ENCODE results near the gene MAST4. TPM values are rescaled to one million over a fixed set of nuclear protein-coding genes. Genes with fewer than 3 reads are reported as not detected.

MAST4 gene
- total RNA-seq, 1 donor from 2014 or later: 22.3 TPM

DNA sequence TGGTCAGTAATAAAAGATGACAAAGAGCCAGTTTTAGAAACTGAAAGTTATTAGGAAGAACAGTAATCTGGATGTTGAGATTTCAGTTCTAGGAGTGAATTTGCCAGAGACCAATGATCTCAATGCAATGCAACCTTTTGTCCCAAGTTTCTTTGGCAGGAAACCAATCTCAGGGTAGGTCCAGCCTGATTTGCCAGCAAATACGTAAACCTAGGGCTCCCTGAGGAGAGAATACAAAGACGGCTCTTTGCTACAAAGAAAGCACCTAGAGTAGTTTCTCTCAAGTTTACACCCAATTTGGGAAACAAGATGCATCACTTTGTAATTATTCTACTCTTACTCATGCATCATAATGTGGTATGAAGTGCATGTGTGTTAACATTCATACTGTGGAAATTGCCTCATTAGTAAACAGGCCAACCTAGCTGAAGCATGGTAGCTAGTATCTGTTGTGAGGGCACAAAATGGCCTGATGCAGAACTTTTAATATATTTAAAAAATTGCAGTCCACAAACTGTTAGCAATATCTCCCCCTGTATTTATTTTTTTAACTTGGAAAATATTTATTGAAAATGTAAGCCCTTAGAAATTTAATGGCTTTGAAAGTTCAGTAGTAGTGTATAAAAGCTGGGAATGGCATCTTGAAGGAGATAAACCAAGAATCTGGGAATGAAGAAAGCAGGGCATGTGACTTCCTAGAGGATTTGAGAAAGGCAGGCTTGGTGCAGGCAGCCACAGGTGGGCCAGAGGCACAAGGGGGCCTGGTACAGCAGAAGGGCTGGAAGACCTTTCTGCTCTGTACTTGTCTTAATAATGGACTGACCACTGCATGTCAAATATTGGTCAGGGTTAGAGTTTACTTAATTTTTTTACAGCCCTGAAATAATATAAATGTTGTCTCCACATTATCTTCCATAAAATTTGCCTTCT is 59.5 kb downstream of the MAST4 start:
- H4K20me1 ChIP-seq (ENCODE audit: insufficient read depth, low read length): no peaks in the 10 kb centered on the region
- peaks cover 8% of the 10 kb centered on the region for H3K9me3 Mint-ChIP-seq (ENCODE audit: unreplicated experiment)
- peak; percentile 57 for DNase-seq (ENCODE audit: low read depth)
- H3K9ac ChIP-seq (ENCODE audit: low read length): no peak overlapping the region
- no peak overlapping the region for H3K4me3 Mint-ChIP-seq (ENCODE audit: unreplicated experiment)
- TF ChIP-seq, protein P1, sequence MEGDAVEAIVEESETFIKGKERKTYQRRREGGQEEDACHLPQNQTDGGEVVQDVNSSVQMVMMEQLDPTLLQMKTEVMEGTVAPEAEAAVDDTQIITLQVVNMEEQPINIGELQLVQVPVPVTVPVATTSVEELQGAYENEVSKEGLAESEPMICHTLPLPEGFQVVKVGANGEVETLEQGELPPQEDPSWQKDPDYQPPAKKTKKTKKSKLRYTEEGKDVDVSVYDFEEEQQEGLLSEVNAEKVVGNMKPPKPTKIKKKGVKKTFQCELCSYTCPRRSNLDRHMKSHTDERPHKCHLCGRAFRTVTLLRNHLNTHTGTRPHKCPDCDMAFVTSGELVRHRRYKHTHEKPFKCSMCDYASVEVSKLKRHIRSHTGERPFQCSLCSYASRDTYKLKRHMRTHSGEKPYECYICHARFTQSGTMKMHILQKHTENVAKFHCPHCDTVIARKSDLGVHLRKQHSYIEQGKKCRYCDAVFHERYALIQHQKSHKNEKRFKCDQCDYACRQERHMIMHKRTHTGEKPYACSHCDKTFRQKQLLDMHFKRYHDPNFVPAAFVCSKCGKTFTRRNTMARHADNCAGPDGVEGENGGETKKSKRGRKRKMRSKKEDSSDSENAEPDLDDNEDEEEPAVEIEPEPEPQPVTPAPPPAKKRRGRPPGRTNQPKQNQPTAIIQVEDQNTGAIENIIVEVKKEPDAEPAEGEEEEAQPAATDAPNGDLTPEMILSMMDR (IDR thresholded peaks at IDR 0.05; ENCODE audit: insufficient read depth, low read depth, low read length): no peak
- no peak for TF ChIP-seq EZH2 (IDR thresholded peaks at IDR 0.05; ENCODE audit: insufficient read depth, low read length)
- H3K27ac ChIP-seq (ENCODE audit: low read depth, low read length): no peak overlapping the region
- peaks cover 15% of the 10 kb centered on the region for H3K4me1 Mint-ChIP-seq (ENCODE audit: low read depth, unreplicated experiment)
- H3K4me1 ChIP-seq (ENCODE audit: insufficient read depth, low read length): peaks cover 10% of the 10 kb centered on the region
- no peak for FAIRE-seq
- H3K36me3 Mint-ChIP-seq (ENCODE audit: low read depth, unreplicated experiment): no peaks in the 10 kb centered on the region
- H3K4me3 ChIP-seq (ENCODE audit: insufficient read depth, low read depth, low read length): no peak overlapping the region
- peaks cover 2% of the 10 kb centered on the region for H3K9me3 ChIP-seq (ENCODE audit: insufficient read depth, low read depth, low read length)
- no peaks in the 10 kb centered on the region for H3K27me3 Mint-ChIP-seq (ENCODE audit: low read depth, unreplicated experiment)
- no peak overlapping the region for H2AFZ ChIP-seq (ENCODE audit: low read depth, low read length)
- H3K36me3 ChIP-seq (ENCODE audit: insufficient read depth, low read length): no peaks in the 10 kb centered on the region
- H3K27ac Mint-ChIP-seq (ENCODE audit: unreplicated experiment): no peak overlapping the region
- H3K79me2 ChIP-seq (ENCODE audit: insufficient read depth, low read length): no peaks in the 10 kb centered on the region
- no peaks in the 10 kb centered on the region for H3K27me3 ChIP-seq (ENCODE audit: insufficient read depth, low read length)
- H3K4me2 ChIP-seq (ENCODE audit: low read length): peak overlapping the region; percentile 43

GRCh38 chr5:66658516-66658915 is 62.3 kb downstream of the MAST4 start:
- Histone ChIP-seq H2AFZ (ENCODE audit: low read depth, low read length) (no peak overlapping the region), H3K4me3 (ENCODE audit: insufficient read depth, low read depth, low read length) (no peak overlapping the region), H3K27me3 (ENCODE audit: insufficient read depth, low read length) (no peaks in the 10 kb centered on the region), H3K4me1 (ENCODE audit: insufficient read depth, low read length) (peaks cover 13% of the 10 kb centered on the region), H4K20me1 (ENCODE audit: insufficient read depth, low read length) (no peaks in the 10 kb centered on the region), H3K79me2 (ENCODE audit: insufficient read depth, low read length) (no peaks in the 10 kb centered on the region), H3K27ac (ENCODE audit: low read depth, low read length) (no peak overlapping the region), H3K36me3 (ENCODE audit: insufficient read depth, low read length) (no peaks in the 10 kb centered on the region), H3K9ac (ENCODE audit: low read length) (no peak overlapping the region), H3K9me3 (ENCODE audit: insufficient read depth, low read depth, low read length) (no peaks in the 10 kb centered on the region), H3K4me2 (ENCODE audit: low read length) (no peak overlapping the region)
- H3K4me3 Mint-ChIP-seq (ENCODE audit: unreplicated experiment): no peak overlapping the region
- H3K27me3 Mint-ChIP-seq (ENCODE audit: low read depth, unreplicated experiment): no peaks in the 10 kb centered on the region
- peaks cover 21% of the 10 kb centered on the region for H3K4me1 Mint-ChIP-seq (ENCODE audit: low read depth, unreplicated experiment)
- H3K27ac Mint-ChIP-seq (ENCODE audit: unreplicated experiment): no peak overlapping the region
- FAIRE-seq: no peak
- TF ChIP-seq, protein P1 (IDR thresholded peaks at IDR 0.05; ENCODE audit: insufficient read depth, low read depth, low read length): no peak
- TF ChIP-seq EZH2 (IDR thresholded peaks at IDR 0.05; ENCODE audit: insufficient read depth, low read length): no peak
- H3K36me3 Mint-ChIP-seq (ENCODE audit: low read depth, unreplicated experiment): no peaks in the 10 kb centered on the region
- DNase-seq (ENCODE audit: low read depth): no peak
- peaks cover 2% of the 10 kb centered on the region for H3K9me3 Mint-ChIP-seq (ENCODE audit: unreplicated experiment)

GRCh38 chr5:66659780-66660179 is 63.6 kb downstream of the MAST4 start:
- FAIRE-seq (no peak), DNase-seq (ENCODE audit: low read depth) (no peak)
- no peak for TF ChIP-seq EZH2 (IDR thresholded peaks at IDR 0.05; ENCODE audit: insufficient read depth, low read length)
- TF ChIP-seq, protein P1 (IDR thresholded peaks at IDR 0.05; ENCODE audit: insufficient read depth, low read depth, low read length): no peak
- Histone ChIP-seq H3K4me3 (ENCODE audit: insufficient read depth, low read depth, low read length) (no peak overlapping the region), H3K9ac (ENCODE audit: low read length) (no peak overlapping the region), H3K4me1 (ENCODE audit: insufficient read depth, low read length) (peaks cover 9% of the 10 kb centered on the region), H2AFZ (ENCODE audit: low read depth, low read length) (no peak overlapping the region), H3K4me2 (ENCODE audit: low read length) (no peak overlapping the region), H3K9me3 (ENCODE audit: insufficient read depth, low read depth, low read length) (no peaks in the 10 kb centered on the region), H3K36me3 (ENCODE audit: insufficient read depth, low read length) (no peaks in the 10 kb centered on the region), H3K27ac (ENCODE audit: low read depth, low read length) (no peak overlapping the region), H3K79me2 (ENCODE audit: insufficient read depth, low read length) (no peaks in the 10 kb centered on the region), H4K20me1 (ENCODE audit: insufficient read depth, low read length) (no peaks in the 10 kb centered on the region), H3K27me3 (ENCODE audit: insufficient read depth, low read length) (no peaks in the 10 kb centered on the region)
- Mint-ChIP-seq H3K27me3 (ENCODE audit: low read depth, unreplicated experiment) (no peaks in the 10 kb centered on the region), H3K4me1 (ENCODE audit: low read depth, unreplicated experiment) (peaks cover 19% of the 10 kb centered on the region), H3K9me3 (ENCODE audit: unreplicated experiment) (peaks cover 1% of the 10 kb centered on the region), H3K36me3 (ENCODE audit: low read depth, unreplicated experiment) (no peaks in the 10 kb centered on the region), H3K27ac (ENCODE audit: unreplicated experiment) (no peak overlapping the region), H3K4me3 (ENCODE audit: unreplicated experiment) (no peak overlapping the region)
